ENCODE measurements around the gene QPRT. TPM values are rescaled to one million over a fixed set of nuclear protein-coding genes. Genes with fewer than 3 reads are reported as not detected.

QPRT gene
- total RNA-seq, 6 experiments from 2014 or later, result 3.0 to 12.4 (median 10.3) TPM

DNA sequence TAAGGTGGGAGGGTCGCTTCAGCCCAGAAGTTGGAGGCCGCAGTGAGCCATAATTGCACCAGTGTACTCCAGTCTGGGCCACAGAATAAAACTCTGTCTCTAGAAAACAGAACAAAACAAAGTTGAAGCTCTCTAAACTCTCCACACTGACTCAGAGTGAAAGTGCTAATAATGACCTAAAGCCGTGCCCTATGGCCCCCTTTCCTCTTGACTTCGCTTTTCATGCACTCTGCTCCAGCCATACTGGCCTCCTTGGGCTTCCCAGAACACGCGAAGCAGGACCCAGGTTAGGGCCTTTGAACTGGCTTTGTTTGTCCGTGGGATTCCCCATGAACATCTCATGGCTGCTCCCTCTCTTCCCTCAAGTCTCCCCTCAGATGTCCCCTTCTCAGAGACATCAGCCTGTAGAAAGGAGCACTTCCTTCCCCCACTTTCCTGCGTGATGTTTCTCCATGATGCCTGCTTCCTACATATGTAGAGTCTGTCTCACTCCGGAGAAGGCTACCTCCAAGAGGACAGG is 34.6 kb upstream of the QPRT start:
- Mint-ChIP-seq H3K4me3 (no peak overlapping the region), H3K9me3 (no peaks in the 10 kb centered on the region), H3K27ac (no peak overlapping the region), H3K27me3 (ENCODE audit: insufficient read depth) (peaks cover 9% of the 10 kb centered on the region), H3K4me1 (ENCODE audit: low read depth) (no peaks in the 10 kb centered on the region), H3K36me3 (ENCODE audit: low read depth) (no peaks in the 10 kb centered on the region)
- TF ChIP-seq, protein P1, sequence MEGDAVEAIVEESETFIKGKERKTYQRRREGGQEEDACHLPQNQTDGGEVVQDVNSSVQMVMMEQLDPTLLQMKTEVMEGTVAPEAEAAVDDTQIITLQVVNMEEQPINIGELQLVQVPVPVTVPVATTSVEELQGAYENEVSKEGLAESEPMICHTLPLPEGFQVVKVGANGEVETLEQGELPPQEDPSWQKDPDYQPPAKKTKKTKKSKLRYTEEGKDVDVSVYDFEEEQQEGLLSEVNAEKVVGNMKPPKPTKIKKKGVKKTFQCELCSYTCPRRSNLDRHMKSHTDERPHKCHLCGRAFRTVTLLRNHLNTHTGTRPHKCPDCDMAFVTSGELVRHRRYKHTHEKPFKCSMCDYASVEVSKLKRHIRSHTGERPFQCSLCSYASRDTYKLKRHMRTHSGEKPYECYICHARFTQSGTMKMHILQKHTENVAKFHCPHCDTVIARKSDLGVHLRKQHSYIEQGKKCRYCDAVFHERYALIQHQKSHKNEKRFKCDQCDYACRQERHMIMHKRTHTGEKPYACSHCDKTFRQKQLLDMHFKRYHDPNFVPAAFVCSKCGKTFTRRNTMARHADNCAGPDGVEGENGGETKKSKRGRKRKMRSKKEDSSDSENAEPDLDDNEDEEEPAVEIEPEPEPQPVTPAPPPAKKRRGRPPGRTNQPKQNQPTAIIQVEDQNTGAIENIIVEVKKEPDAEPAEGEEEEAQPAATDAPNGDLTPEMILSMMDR (IDR thresholded peaks at IDR 0.05), result no peak
- no peak for DNase-seq

- no peaks in the 10 kb centered on the region for H3K4me1 Mint-ChIP-seq (ENCODE audit: low read depth)
- H3K27ac Mint-ChIP-seq, result no peak overlapping the region
- H3K36me3 Mint-ChIP-seq (ENCODE audit: low read depth), result no peaks in the 10 kb centered on the region
- H3K4me3 Mint-ChIP-seq, result no peak overlapping the region
- H3K27me3 Mint-ChIP-seq (ENCODE audit: insufficient read depth), result peaks cover 14% of the 10 kb centered on the region
- no peaks in the 10 kb centered on the region for H3K9me3 Mint-ChIP-seq
- DNase-seq, result no peak
- TF ChIP-seq, protein P1 (IDR thresholded peaks at IDR 0.05), result no peak
Measured at GRCh38 chr16:29644973-29645693, 33.8 kb upstream of the QPRT start.

DNA sequence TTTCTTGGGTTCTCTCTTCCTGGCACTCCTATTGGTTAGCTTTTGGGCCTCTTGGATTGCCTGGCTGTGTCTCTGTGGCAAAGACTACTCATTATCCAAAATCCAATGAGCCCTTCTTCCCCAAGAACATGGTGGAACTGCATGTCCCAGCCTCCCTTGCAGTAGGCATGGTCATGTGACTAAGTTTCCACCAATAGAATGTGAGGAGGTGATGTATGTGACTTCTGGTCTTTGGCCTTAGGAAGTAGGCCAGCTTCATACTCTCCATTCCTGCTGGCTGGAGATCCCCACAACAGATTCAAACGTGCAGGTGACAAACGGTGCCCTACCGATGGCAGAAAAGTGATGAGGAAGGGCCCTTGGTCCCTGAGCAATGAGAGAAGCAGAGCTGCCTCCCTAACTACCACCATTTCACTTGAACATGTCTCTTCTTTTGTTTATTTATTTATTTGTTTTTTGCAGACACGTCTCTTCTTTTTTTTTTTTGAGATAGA is 33.2 kb upstream of the QPRT start:
- H3K27me3 Mint-ChIP-seq (ENCODE audit: insufficient read depth), result peaks cover 14% of the 10 kb centered on the region
- no peak overlapping the region for H3K27ac Mint-ChIP-seq
- no peaks in the 10 kb centered on the region for H3K9me3 Mint-ChIP-seq
- H3K4me1 Mint-ChIP-seq (ENCODE audit: low read depth), result no peaks in the 10 kb centered on the region
- TF ChIP-seq, protein P1 (IDR thresholded peaks at IDR 0.05), result no peak
- no peak for DNase-seq
- H3K36me3 Mint-ChIP-seq (ENCODE audit: low read depth), result no peaks in the 10 kb centered on the region
- no peak overlapping the region for H3K4me3 Mint-ChIP-seq

DNA sequence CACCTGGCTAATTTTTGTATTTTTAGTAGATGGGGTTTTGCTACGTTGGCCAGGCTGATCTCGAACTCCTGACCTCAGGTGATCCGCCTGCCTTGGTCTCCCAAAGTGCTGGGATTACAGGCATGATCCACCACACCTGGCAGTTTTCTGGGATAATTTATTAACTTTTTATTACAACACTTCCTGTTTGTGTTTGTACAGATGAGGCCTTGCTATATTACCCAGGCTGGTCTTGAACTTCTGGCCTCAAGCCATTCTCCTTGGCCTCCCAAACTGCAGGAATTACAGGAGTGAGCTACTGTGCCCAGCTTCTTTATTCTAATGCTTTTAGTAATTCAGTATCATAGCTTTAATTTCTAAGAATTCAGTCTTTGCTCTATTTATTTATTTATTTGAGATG is 32.0 kb upstream of the QPRT start:
- H3K27ac Mint-ChIP-seq, result no peak overlapping the region
- no peaks in the 10 kb centered on the region for H3K36me3 Mint-ChIP-seq (ENCODE audit: low read depth)
- no peaks in the 10 kb centered on the region for H3K4me1 Mint-ChIP-seq (ENCODE audit: low read depth)
- no peaks in the 10 kb centered on the region for H3K9me3 Mint-ChIP-seq
- peaks cover 18% of the 10 kb centered on the region for H3K27me3 Mint-ChIP-seq (ENCODE audit: insufficient read depth)
- no peak overlapping the region for H3K4me3 Mint-ChIP-seq
- DNase-seq, result no peak
- TF ChIP-seq, protein P1 (IDR thresholded peaks at IDR 0.05), result no peak

DNA sequence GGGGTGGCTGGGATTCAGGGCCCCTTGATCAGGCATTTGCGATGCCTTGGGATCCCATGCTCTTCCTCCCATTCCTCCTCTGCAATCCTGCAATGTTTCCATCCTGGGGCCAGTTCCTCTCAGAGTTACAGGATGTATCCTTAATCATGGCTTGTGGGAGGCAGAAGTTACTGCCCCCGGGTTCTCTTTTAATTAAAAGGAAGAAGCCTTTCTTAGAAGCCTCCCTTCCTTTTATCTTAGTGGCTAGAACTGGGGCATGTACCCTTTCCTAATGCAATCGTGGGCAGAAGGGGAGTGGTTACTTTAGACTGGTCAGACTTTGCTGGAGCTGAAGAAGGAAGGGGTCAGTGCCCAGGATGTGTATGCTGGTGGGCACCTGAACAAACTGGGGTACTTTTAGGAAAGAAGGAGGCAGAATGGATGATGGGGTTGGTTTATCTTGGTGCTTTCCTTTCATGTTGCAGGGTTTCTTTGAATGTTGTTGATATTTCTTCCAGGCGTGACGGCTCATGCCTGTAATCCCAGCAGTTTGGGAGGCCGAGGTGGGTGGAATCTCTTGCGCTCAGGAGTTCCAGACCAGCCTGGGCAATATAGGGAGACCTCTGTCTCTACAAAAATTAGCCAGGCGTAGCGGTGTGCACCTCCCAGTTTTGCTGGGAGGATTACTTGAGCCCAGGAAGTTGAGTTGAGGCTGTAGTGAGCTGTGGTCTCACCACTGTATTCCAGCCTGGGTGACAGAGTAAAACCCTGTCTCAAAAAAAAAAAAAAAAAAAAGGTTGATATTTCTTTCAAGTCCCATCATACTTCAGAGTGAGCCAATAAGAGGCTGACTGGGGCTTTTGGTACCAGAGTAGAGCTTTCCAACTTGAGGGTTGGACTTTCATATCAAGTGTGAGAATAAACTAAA is 29.1 kb upstream of the QPRT start:
- DNase-seq, result no peak
- Mint-ChIP-seq H3K36me3 (ENCODE audit: low read depth) (no peaks in the 10 kb centered on the region), H3K27me3 (ENCODE audit: insufficient read depth) (peaks cover 18% of the 10 kb centered on the region), H3K4me1 (ENCODE audit: low read depth) (no peaks in the 10 kb centered on the region), H3K4me3 (no peak overlapping the region), H3K27ac (no peak overlapping the region), H3K9me3 (no peaks in the 10 kb centered on the region)
- TF ChIP-seq, protein P1 (IDR thresholded peaks at IDR 0.05), result no peak

Measured in HFFc6 (cell line).